Calu3 (cell line): ENCODE results near the gene CNTNAP2. TPM values are rescaled to one million over a fixed set of nuclear protein-coding genes. Genes with fewer than 3 reads are reported as not detected.

Experiments used
- BruUV-seq: library from RNA; stranded (reverse); fragments of 400-500 nt; replicated peaks from 2 replicates; lab custom pipeline; 2021; lab: Mats Ljungman, UMichigan
- CTCF ChIA-PET: fragments of 300-600 bp; sonication (Branson Sonifier 250); formaldehyde crosslinking; loops from one replicate; lab custom pipeline; 2022; ENCODE audit warnings: antibody characterized with exemption; lab: Charles Lee
- DNase-seq: peaks from one replicate; pipeline ENCODE4 v3.0.0; 2022
- H3K27ac Mint-ChIP-seq: one replicate; pipeline ENCODE4 v1.8.0; 2022; ENCODE audit warnings: mixed read lengths; ENCODE audit not compliant: unreplicated experiment
- H3K27me3 Mint-ChIP-seq: one replicate; pipeline ENCODE4 v1.8.0; 2022; ENCODE audit warnings: mixed read lengths; ENCODE audit not compliant: unreplicated experiment
- H3K36me3 Mint-ChIP-seq: one replicate; pipeline ENCODE4 v1.8.0; 2022; ENCODE audit warnings: mild to moderate bottlenecking, moderate library complexity, mixed read lengths; ENCODE audit not compliant: insufficient read depth, unreplicated experiment
- H3K4me1 Mint-ChIP-seq: one replicate; pipeline ENCODE4 v1.8.0; 2022; ENCODE audit warnings: mild to moderate bottlenecking, low read depth, mixed read lengths; ENCODE audit not compliant: unreplicated experiment
- H3K4me3 Mint-ChIP-seq: one replicate; pipeline ENCODE4 v1.8.0; 2022; ENCODE audit warnings: mild to moderate bottlenecking, low read depth, moderate library complexity, mixed read lengths; ENCODE audit not compliant: unreplicated experiment
- H3K9me3 Mint-ChIP-seq: one replicate; pipeline ENCODE4 v1.8.0; 2022; ENCODE audit warnings: low read depth, mixed read lengths; ENCODE audit not compliant: unreplicated experiment
- CTCF ChIP-seq: fragments of 200-600 bp; IDR thresholded peaks from one replicate; pipeline ENCODE4 v1.8.0; 2022; ENCODE audit warnings: antibody characterized with exemption; ENCODE audit not compliant: unreplicated experiment
- intact Hi-C: fragments of 100-400 bp; cut with micrococcal nuclease; formaldehyde crosslinking; loops from one replicate; pipeline ENCODE4 v1.10.0; 2022; ENCODE audit not compliant: unreplicated experiment
- total RNA-seq: library from RNA; stranded (reverse); gene quantifications from 2 replicates; pipeline ENCODE4 v1.2.3, GENCODE V29; 2022

CNTNAP2 gene
- total RNA-seq, 1 experiment from 2014 or later: 1.1 TPM

- no peak for DNase-seq
- Mint-ChIP-seq H3K36me3 (no peaks in the 10 kb centered on the region), H3K27ac (no peak overlapping the region), H3K9me3 (peaks cover 15% of the 10 kb centered on the region), H3K4me3 (no peak overlapping the region), H3K4me1 (no peaks in the 10 kb centered on the region), H3K27me3 (no peaks in the 10 kb centered on the region)
- CTCF ChIA-PET: no interaction called here
- intact Hi-C loops: no loop called here
- BruUV-seq: no TSS peak
- no peak for TF ChIP-seq CTCF
Observed at GRCh38 chr7:147912291-147912690, 1795.7 kb downstream of the CNTNAP2 start.

DNA sequence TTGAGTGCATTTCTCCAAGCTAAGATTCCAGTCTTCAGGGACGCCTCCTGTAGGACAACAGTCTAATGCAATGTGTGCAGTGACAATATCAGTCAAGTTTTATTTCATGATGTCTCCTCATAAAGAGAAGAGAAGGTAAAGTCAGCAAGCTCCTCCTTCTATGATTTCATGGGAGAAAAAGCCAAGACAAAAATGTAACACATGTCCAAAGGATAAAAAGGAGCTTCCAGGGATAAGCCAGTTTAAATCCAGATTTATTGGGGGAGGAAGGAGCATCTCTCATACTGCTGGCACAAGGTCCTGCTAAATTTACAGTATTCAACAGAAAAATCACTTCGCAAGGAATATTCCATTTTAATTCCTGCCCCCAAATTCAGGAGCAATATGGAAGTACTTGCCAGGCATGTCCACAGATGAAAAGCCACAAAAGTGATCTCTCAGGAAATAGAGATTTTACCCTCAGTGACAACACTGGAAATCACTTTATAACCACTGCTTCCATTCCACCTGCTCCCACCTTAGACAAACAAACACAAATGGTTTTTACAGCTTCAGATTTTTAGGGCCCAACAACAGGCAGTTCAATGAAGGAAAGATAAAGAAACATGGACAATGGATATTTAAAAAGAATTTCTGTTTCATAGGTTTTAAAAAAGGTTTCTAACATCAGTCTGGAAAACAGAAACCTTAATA, 1796.5 kb downstream of the CNTNAP2 start:
- peaks cover 15% of the 10 kb centered on the region for H3K9me3 Mint-ChIP-seq
- no peaks in the 10 kb centered on the region for H3K27me3 Mint-ChIP-seq
- no peaks in the 10 kb centered on the region for H3K36me3 Mint-ChIP-seq
- DNase-seq: no peak
- BruUV-seq: no TSS peak
- H3K27ac Mint-ChIP-seq: no peak overlapping the region
- no peak overlapping the region for H3K4me3 Mint-ChIP-seq
- CTCF ChIA-PET: no interaction called here
- H3K4me1 Mint-ChIP-seq: no peaks in the 10 kb centered on the region
- intact Hi-C loops: no loop called here
- no peak for TF ChIP-seq CTCF

DNA sequence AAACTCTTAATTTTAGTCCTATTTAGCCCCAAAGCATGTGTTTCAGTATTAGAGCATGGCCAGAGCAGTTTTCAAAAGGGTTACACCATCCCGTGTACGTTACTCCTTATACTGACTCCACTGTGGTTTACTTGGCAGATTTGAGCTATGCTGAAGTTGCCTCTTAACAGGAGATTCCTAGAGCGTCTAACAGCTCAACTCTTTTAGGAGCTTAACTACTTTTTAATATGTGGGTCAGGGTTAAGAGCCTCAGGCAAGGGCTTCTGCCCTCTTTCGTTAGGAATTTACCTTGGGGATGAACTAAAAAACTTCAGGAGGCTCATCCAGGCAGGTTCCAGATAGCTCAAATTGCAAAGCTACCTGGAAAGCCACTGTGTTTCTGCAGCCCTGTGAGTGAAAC, 1799.2 kb downstream of the CNTNAP2 start:
- H3K9me3 Mint-ChIP-seq: peaks cover 12% of the 10 kb centered on the region
- no TSS peak for BruUV-seq
- intact Hi-C loops: no loop called here
- H3K4me1 Mint-ChIP-seq: no peaks in the 10 kb centered on the region
- no peak overlapping the region for H3K27ac Mint-ChIP-seq
- no peak for TF ChIP-seq CTCF
- H3K4me3 Mint-ChIP-seq: no peak overlapping the region
- no peak for DNase-seq
- no peaks in the 10 kb centered on the region for H3K36me3 Mint-ChIP-seq
- CTCF ChIA-PET: no interaction called here
- no peaks in the 10 kb centered on the region for H3K27me3 Mint-ChIP-seq

- no peak for DNase-seq
- H3K4me3 Mint-ChIP-seq: no peak overlapping the region
- no peak overlapping the region for H3K27ac Mint-ChIP-seq
- CTCF ChIA-PET: no interaction called here
- intact Hi-C loops: no loop called here
- peaks cover 9% of the 10 kb centered on the region for H3K9me3 Mint-ChIP-seq
- no peaks in the 10 kb centered on the region for H3K4me1 Mint-ChIP-seq
- BruUV-seq: no TSS peak
- no peaks in the 10 kb centered on the region for H3K27me3 Mint-ChIP-seq
- TF ChIP-seq CTCF: no peak
- no peaks in the 10 kb centered on the region for H3K36me3 Mint-ChIP-seq
Observed at GRCh38 chr7:147916573-147916972, 1800.0 kb downstream of the CNTNAP2 start.
